Measurements from ENCODE around the gene EHMT2. TPM values are rescaled to one million over a fixed set of nuclear protein-coding genes. Genes with fewer than 3 reads are reported as not detected.

The EHMT2 gene
- total and polyA plus RNA-seq, 2 of the 8 experiments (the other 6 are each of a cell fraction or from before 2014, with no cell fraction given) = 125 to 177 TPM

DNA sequence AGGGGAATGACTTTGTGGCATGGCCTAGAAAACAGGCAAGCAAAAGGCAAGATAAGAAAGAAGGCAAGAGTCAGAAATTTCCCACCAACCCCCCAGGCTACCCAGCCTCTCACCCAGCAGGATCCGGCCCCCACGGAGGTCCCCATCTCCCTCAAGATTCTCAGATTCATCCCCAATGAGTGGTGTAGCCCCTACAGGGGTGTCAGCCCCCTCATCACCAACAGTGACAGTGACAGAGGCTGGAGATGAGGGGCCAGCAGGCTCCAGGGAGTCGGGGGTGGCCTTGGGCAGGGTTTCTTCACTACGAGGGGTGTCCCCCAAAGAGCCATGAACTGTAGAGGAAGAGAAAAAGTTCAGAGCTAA is 1.0 kb downstream of the EHMT2 start:
- Histone ChIP-seq H3K4ac (replicated peaks; ENCODE audit: insufficient read length, low read depth, low read length) (peak overlapping the region; percentile 27), H2AFZ (ENCODE audit: low read length) (no peak overlapping the region), H3K4me1 (replicated peaks in 1 of 4; ENCODE audit: control insufficient read depth in 3 of 4, insufficient read depth in 4 of 4, low read length in 3 of 4) (peaks cover 0 to 11% (median 6%) of the 10 kb centered on the region in 4 experiments; a peak in 6 of 7 replicates), H2BK120ac (replicated peaks; ENCODE audit: low read depth, low read length) (no peak overlapping the region), H3K79me1 (ENCODE audit: low read depth, low read length) (peaks cover 2% of the 10 kb centered on the region), H3K56ac (replicated peaks; ENCODE audit: insufficient read length, low read depth, low read length) (peak overlapping the region; percentile 73), H3K4me3 (ENCODE audit: extremely low read depth in 1 of 4, insufficient read depth in 2 of 4, low read depth in 3 of 4, low read length in 4 of 4) (peak overlapping the region; percentile 74 to 97 (median 80)), H3K9me3 (ENCODE audit: insufficient read depth in 2 of 2, low read depth in 1 of 2, low read length in 1 of 2) (no peaks in the 10 kb centered on the region), H3K14ac (ENCODE audit: insufficient read length) (no peak overlapping the region), H3K79me2 (ENCODE audit: control insufficient read depth in 1 of 2, insufficient read depth in 2 of 2, low read length in 2 of 2) (peaks cover 0 to 17% of the 10 kb centered on the region in 2 experiments; a peak in 2 of 4 replicates), H2BK5ac (ENCODE audit: low read depth, low read length) (no peak overlapping the region), H2BK15ac (ENCODE audit: low read length) (no peak overlapping the region), H3K9ac (replicated peaks in 1 of 4; ENCODE audit: extremely low read depth in 1 of 4, low read depth in 3 of 4, low read length in 3 of 4) (peak overlapping the region in 3 of 4 experiments; percentile 38 to 54 (median 49); a peak in 5 of 7 replicates), H2BK20ac (ENCODE audit: low read length) (no peak overlapping the region), H3K4me2 (ENCODE audit: insufficient read depth in 1 of 2, low read depth in 2 of 2, low read length in 2 of 2) (peak overlapping the region; percentile 38 to 84; a peak in 3 of 4 replicates), H3K27me3 (replicated peaks in 1 of 4; ENCODE audit: control insufficient read depth in 3 of 4, extremely low read depth in 1 of 4, insufficient read depth in 3 of 4, low read length in 3 of 4) (no peaks in the 10 kb centered on the region), H3K23me2 (ENCODE audit: low read depth, low read length) (peaks cover 8% of the 10 kb centered on the region), H3K27ac (ENCODE audit: low read depth, low read length) (no peak overlapping the region), H3K23ac (ENCODE audit: insufficient read length) (no peak overlapping the region), H4K20me1 (replicated peaks in 1 of 2; ENCODE audit: control insufficient read depth in 1 of 2, insufficient read depth in 2 of 2, low read length in 2 of 2) (peaks cover 1 to 5% of the 10 kb centered on the region in 2 experiments), H4K8ac (ENCODE audit: extremely low read depth, insufficient read depth, low read length) (no peak overlapping the region; the same call in 1 of the 2 replicates), H2AK5ac (ENCODE audit: low read depth, low read length) (no peak overlapping the region), H3K18ac (ENCODE audit: extremely low read depth, low read length) (no peak overlapping the region; the same call in 1 of the 2 replicates), H2BK12ac (ENCODE audit: low read depth, low read length) (no peak overlapping the region), H3K36me3 (ENCODE audit: control insufficient read depth in 2 of 4, insufficient read depth in 4 of 4, low read length in 3 of 4) (peaks cover 20 to 48% (median 40%) of the 10 kb centered on the region in 4 experiments), H4K91ac (replicated peaks; ENCODE audit: insufficient read length, low read length) (peak overlapping the region; percentile 80), H4K5ac (ENCODE audit: insufficient read length, low read depth, low read length) (no peak overlapping the region)
- CTCF ChIA-PET (ENCODE audit: partially characterized antibody) = interaction anchor here (0.6 to 2.1 kb wide), 4 partner anchors 13 to 56 kb away, joined by 3 to 7 read pairs (median 4); no protein-coding TSS in a partner anchor
- no peak for FAIRE-seq
- POLR2A ChIA-PET (ENCODE audit: partially characterized antibody) = interaction anchor here (0.7 to 3.6 kb wide), 12 partner anchors 8 to 269 kb away, joined by 3 to 40 read pairs (median 4); partner anchors contain the start of genes MSH5, NEU1 and SLC44A4
- TF ChIP-seq YY1 (IDR thresholded peaks at IDR 0.05; ENCODE audit: low read depth, low read length) (no peak), FOSL1 (IDR thresholded peaks at IDR 0.05; ENCODE audit: insufficient read depth, low read depth, low read length) (no peak), POLR2AphosphoS5 (IDR thresholded peaks at IDR 0.05; ENCODE audit: low read depth, low read length) (no peak), HDAC6 (IDR thresholded peaks at IDR 0.05; ENCODE audit: low read depth, low read length) (no peak), SAP30 (IDR thresholded peaks at IDR 0.05; ENCODE audit: insufficient read depth, insufficient replicate concordance, low read length) (no peak), CTBP2 (IDR thresholded peaks at IDR 0.05; ENCODE audit: borderline replicate concordance, insufficient read depth, insufficient read length, low read length) (no peak), SIX5 (IDR thresholded peaks at IDR 0.05; ENCODE audit: low read depth, low read length) (no peak)
- WGBS, 2 experiments (ENCODE audit: extremely low coverage in 1 of 2, insufficient coverage in 1 of 2, insufficient read length in 1 of 2, insufficient replicate concordance in 2 of 2, low coverage in 1 of 2, low lambda C conversion rate in 2 of 2, missing lambda C conversion rate in 1 of 2) = 64% methylated on average over 4 of the region's 4 CpGs; no CpG with 5 or more reads in 1 of the 2 experiments
- DNase-seq (ENCODE audit: low read depth in 1 of 2, low spot score in 2 of 2) = no peak

All from H1 (cell line).